Activated CD4-positive, alpha-beta T cell treated with anti-CD3 and anti-CD28 coated beads, Interleukin-2, Interleukin-6, amounts not matched to agents 100 ng/mL and 50 ng/mL, durations not matched to agents 16 hours and 8 hours (primary cell): ENCODE measurements around the gene COL13A1.

Experiments used
- DNase-seq: peaks from one replicate; pipeline ENCODE4 v3.0.0-alpha.2; 2020

Gene COL13A1

GRCh38 chr10:69974551-69975155 lies 172.9 kb downstream of the COL13A1 start:
- no peak for DNase-seq

DNA sequence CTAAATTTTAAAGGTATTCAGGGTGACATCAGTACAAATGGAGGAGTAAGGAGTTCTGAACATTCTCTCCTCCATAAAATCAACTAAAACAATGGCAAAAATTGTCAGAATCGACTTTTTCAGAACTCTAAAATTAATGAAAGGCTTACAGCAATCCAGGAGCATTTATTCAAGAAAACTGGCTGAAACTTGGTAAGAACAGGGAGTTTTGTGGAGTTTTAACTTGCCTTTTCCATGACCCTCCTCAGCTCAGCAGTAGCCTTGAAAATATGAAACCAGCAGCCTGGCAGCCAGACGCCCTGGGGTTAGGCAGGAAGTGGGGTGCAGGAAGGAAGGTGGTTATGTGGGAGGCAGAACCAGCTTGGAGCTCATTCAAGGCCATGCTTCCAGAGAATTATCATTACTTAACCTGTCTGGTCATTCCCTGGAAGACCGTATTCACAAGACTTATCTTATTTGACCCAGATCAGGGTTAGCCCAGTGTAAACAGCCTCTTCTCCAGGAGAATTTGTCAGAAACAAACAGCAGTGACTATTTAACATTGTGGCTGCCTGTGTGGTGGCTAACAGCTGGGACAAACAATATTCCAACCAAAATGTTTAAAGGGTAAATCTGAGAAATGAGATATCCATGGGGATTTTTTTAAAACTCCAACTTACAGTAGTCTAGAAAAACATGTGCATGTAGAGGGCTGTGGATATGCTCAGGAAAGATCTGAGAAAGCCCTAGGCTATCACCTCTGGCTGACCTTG lies 175.3 kb downstream of the COL13A1 start:
- no peak for DNase-seq

GRCh38 chr10:69979174-69979573 lies 177.5 kb downstream of the COL13A1 start:
- no peak for DNase-seq

GRCh38 chr10:69980672-69981071 lies 179.0 kb downstream of the COL13A1 start:
- no peak for DNase-seq

- no peak for DNase-seq
These were observed 186.4 kb downstream of the COL13A1 start for GRCh38 chr10:69988094-69988493.

DNA sequence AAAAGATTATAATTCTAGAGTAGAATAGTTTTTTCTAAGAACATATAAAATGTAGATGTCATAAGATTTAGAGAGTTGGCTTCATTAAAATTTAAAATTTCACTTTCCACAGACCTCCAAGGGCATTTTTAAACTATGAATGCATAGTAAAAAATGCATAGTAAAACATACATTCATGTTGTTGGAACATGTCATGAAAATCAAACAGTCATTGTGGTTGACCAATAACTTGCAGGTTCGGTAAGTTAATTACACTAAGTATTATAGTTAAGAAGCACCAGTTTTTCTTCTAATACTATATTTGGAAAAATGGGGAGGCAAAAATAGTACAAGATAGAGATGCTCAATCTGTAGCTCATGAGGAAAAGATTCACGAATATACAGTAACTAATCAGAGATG lies 189.4 kb downstream of the COL13A1 start:
- no peak for DNase-seq

DNA sequence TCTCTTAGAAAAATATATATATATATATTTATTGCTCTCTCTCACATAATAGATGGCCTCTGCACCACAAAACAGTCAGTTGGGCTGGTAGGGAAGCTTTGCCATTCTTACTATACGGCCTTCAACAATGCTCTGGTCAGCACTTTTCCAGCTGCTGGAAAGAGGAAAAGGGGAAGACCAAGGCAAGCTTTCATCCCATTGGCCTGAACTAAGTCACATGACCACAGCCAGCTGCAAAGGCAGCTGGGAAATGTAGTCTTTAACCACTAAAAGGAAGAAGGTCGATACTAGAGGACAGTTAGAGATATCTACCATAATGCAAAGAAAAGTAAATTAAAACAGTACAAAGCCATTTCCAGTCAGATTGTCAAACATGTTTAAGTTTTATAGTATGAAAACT lies 192.6 kb downstream of the COL13A1 start:
- DNase-seq = peak; percentile 41

GRCh38 chr10:69996611-69997010 lies 194.9 kb downstream of the COL13A1 start:
- no peak for DNase-seq

DNA sequence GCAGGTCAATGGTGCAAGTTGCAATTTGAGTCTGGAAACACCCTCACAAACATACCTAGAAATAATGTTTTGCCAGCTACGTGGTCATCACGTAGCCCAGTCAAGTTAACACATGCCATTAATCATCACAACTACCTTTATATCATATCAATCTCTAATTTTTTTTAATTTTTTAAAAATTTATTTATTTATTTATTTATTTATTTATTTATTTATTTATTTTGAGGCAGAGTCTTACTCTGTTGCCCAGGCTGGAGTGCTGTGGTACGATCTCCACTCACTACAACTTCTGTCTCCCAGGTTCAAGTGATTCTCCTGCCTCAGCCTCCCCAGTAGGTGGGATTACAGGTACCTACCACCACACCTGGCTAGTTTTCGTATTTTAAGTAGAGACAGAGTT lies 198.6 kb downstream of the COL13A1 start:
- no peak for DNase-seq

DNA sequence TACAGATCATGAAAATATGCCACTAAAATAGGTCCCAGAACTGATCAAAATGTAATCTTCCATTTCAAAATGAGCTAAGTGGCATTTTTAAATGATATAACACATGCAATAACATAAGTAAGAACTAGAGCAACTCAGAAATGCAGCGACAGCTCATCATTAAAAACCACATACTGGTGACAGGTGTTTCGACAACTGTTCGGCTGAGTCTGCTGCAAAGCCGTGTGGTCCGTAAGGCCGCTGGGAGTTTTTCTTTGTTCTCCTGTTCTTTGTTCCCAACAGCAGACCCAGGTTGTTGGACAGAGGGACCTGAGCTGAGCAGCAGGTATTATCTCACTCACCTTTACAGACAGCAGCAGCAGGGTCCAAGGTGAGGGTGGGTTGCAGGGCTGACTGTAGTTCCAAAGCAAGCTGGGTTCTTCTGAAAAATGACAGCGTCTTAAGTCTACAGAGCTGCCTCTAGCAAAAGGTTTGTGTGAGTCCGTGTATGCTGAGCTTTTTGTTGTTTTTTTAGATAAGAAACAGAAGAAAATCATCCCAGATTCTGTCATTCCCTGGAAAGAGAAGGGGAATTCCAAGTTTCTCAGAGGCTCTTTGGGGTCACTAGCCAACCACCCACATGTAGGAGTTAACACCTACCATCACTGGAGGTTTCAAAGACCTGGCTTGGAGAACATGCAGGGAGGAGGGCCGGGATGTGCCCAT lies 205.6 kb downstream of the COL13A1 start:
- DNase-seq = no peak
